Spinal cord (tissue), 10 donors: Measurements from ENCODE around the gene FABP1. TPM values are rescaled to one million over a fixed set of nuclear protein-coding genes. Genes with fewer than 3 reads are reported as not detected.

Experiments used
- DNase-seq, 6 donors: peaks; one replicate each; pipeline versions ENCODE4 v3.0.0 to v3.0.0-alpha.2; 2013 to 2015; ENCODE audit warnings: low spot score in 6 of 6, low read depth in 4 of 6
- H3K27ac ChIP-seq: one replicate; pipeline ENCODE4 v1.5.1; 2013; ENCODE audit warnings: low read depth, low read length, control low read depth
- H3K27me3 ChIP-seq: one replicate; pipeline ENCODE4 v1.6.1; 2013; ENCODE audit warnings: low read length; ENCODE audit not compliant: control insufficient read depth, insufficient read depth
- H3K36me3 ChIP-seq: one replicate; pipeline ENCODE4 v1.6.1; 2013; ENCODE audit warnings: low read length; ENCODE audit not compliant: control insufficient read depth, insufficient read depth
- H3K4me1 ChIP-seq: one replicate; pipeline ENCODE4 v1.6.1; 2013; ENCODE audit warnings: low read length; ENCODE audit not compliant: control insufficient read depth, insufficient read depth
- H3K4me3 ChIP-seq: one replicate; pipeline ENCODE4 v1.5.1; 2013; ENCODE audit warnings: low read depth, low read length, control low read depth
- H3K9me3 ChIP-seq: one replicate; pipeline ENCODE4 v1.6.1; 2013; ENCODE audit warnings: low read length; ENCODE audit not compliant: control insufficient read depth, insufficient read depth
- WGBS: methylation state at CpG from one replicate; pipeline ENCODE4 v1.1.5; 2013; ENCODE audit warnings: missing lambda C conversion rate; ENCODE audit not compliant: insufficient coverage; 5-methylcytosine and 5-hydroxymethylcytosine counted together
- polyA plus RNA-seq, 2 donors: library from polyadenylated mRNA; unstranded; fragments of 120-200 nt; gene quantifications; one replicate each; pipeline ENCODE4 v1.2.1, GENCODE V29; 2013; ENCODE audit not compliant: insufficient read length in 2 of 2
- total RNA-seq, 2 donors: library from RNA; depleted of rRNA in 1 of 2; stranded (reverse); fragments of 120-200 nt in 1 of 2; fragments of >200 nt in 1 of 2; gene quantifications; one replicate each; pipeline versions ENCODE4 v1.2.3 to v1.2.4, GENCODE V29; 2013 to 2014
- donor health status: healthy.

FABP1 gene
- total and polyA plus RNA-seq, 4 donors: 0.39 to 0.80 (median 0.48) TPM; not detected in 1

DNA sequence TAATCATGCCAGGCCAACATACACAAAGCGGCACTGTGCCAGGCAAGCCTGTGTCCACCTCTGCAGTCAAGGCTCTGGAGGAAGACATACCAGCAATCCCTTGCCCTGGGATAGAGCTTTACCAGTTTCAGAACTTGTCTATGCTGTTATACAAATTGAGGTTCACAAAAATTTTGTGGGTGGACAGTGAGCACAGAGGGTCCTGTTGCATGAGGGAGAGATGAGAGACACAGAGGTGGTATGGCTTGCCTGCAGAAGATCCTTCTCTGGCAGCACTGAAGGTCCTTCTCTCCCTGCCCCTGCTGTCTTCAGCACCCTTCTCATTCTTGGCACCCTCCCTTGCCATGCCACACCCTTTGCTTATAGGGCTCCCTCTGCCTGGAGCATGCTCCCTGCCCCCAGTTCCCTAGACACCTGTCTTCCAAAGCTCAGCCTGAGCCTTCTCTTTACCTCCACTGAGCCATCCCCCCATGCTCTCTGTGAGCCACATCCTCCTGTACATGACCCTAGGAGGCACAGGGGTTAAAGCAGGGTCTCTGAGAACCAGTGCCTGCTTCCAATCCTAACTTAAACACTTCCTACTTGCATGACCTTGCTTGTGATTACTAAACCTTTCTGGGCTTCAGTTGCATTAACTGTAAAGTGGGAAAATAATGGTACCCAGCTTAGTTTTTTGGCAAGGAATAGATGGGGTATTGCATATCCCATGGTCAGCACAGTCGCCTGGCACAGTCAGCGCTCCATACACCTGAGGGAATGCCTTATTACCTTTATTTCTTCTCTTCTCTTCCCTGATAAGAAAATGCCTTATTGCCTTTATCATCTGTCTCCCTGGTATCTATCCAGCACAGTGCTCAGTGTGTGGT, 857 bp downstream of the FABP1 start:
- Histone ChIP-seq H3K36me3 (no peaks in the 10 kb centered on the region), H3K4me1 (no peaks in the 10 kb centered on the region), H3K4me3 (no peak overlapping the region), H3K27me3 (no peaks in the 10 kb centered on the region), H3K9me3 (no peaks in the 10 kb centered on the region), H3K27ac (no peak overlapping the region)
- DNase-seq: no peak
- 100% methylated on average over 1 of the region's 3 CpGs for whole genome bisulfite sequencing

DNA sequence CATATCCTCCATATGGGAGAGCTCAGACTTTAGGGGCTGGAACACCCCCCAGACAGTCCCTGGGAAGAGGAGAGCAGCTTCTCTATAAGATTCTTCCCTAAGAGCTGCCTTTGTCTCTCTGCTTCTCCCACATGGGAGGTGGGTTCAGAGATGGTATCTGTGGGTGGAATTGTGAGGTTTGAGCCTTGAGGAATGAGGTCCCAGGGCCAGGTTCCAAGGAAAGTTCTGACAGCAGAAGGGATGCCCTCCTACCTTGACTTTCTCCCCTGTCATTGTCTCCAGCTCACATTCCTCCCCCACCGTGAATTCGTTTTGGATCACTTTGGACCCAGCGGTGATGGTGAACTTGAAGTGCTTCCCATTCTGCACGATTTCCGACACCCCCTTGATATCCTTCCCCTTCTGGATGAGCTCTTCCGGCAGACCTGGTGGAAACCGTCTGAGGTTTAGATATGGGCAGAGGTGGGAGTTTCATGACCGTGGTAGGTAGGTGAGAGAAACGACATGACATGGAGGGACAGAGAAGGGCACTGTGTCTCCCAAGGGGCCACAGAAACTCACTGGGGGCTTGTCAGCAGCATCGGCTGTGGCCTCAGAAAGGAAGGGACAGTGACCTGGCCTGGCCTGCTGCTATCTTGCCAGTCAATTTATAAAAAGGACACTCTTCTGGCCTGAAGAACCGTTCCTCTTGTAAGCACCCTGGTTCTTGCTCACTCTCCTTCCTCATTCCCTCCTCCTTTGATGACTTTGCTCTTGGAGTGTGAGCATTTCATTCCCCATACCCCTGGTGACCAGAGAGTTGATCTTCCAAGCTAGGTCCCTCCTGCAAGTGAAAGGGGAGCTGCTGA, 1.7 kb downstream of the FABP1 start:
- H3K27me3 ChIP-seq: no peaks in the 10 kb centered on the region
- WGBS: 91% methylated on average over 6 of the region's 11 CpGs
- no peaks in the 10 kb centered on the region for H3K4me1 ChIP-seq
- H3K36me3 ChIP-seq: no peaks in the 10 kb centered on the region
- H3K4me3 ChIP-seq: no peak overlapping the region
- no peaks in the 10 kb centered on the region for H3K9me3 ChIP-seq
- no peak for DNase-seq
- no peak overlapping the region for H3K27ac ChIP-seq

DNA sequence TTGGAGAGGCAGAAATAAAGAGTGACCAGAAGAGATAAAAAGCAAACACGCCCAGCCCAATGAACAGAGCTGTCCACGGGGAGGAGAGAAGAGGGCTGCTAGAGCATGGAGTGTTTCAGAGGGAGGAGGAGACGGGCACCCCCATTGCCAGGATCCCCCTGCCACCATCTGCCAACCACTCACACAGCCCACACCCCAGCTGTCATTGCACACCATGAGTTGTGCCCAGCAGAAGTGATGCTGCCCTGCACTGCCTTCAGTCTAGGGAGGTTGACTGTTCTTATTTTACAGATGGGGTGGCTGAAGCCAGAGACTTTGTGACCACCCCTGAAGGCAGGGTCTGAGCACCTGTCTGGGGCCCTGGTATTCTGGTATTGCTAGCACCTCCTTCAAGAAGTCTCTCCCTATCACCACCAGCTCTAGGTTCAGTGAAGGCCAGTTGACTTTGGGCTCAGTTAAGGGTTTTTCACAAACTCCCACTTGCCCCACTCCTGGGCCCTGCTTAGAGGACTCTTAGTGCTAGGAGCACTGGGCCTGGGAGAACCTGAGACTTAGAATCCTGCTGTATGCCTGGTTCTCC, 2.4 kb downstream of the FABP1 start:
- 100% methylated on average over 1 of the region's 3 CpGs for WGBS
- DNase-seq: no peak
- no peaks in the 10 kb centered on the region for H3K9me3 ChIP-seq

DNA sequence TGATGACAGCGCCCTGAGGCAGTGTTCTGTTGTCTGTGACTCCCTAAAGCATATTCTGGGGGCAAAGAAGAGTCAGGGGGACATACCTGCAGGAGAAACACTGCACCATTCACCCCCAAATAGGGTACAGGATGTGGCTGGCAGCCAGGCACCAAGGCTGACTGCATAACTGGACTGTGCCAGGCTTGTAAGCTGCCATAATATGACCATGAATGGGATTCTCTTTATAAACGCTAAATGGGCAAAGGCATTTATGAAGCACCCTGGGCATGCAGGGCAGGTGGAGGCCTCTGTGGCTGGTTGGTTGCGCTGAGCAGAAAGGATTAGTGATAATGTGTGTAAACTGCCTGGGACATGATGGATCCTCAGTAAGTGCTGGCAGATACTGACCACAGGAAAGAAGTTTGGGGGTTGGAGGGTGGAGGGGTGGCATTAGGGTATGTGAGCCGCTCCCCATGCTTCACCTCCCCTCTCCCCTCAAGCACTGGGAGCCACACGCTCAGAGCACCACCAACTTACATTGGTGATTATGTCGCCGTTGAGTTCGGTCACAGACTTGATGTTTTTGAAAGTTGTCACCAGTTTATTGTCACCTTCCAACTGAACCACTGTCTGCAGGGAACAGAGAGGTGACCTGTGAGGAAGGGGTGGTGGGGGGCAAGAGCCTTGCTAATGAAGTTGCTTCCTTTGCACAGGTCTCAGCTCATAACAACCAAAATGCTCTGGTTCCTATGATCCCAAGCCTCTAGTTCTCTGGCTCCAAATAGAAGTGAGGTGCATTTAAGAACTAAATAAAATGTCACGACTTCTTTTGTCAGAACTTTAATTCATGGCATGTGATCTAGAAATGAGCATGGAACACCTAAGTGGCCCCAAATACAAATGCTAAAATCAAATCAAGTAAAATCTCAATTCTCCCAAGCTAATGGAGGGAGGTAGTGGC, 3.6 kb downstream of the FABP1 start:
- no peak for DNase-seq
- Histone ChIP-seq H3K27ac (no peak overlapping the region), H3K27me3 (no peaks in the 10 kb centered on the region), H3K36me3 (no peaks in the 10 kb centered on the region), H3K9me3 (no peaks in the 10 kb centered on the region), H3K4me1 (no peaks in the 10 kb centered on the region), H3K4me3 (no peak overlapping the region)
- WGBS: 88% methylated on average over 3 of the region's 9 CpGs

More for the DNA sequence above, 2.4 kb downstream of the FABP1 start:
- no peak overlapping the region for H3K4me3 ChIP-seq
- H3K4me1 ChIP-seq: no peaks in the 10 kb centered on the region
- no peaks in the 10 kb centered on the region for H3K27me3 ChIP-seq
- H3K27ac ChIP-seq: no peak overlapping the region
- H3K36me3 ChIP-seq: no peaks in the 10 kb centered on the region

DNA sequence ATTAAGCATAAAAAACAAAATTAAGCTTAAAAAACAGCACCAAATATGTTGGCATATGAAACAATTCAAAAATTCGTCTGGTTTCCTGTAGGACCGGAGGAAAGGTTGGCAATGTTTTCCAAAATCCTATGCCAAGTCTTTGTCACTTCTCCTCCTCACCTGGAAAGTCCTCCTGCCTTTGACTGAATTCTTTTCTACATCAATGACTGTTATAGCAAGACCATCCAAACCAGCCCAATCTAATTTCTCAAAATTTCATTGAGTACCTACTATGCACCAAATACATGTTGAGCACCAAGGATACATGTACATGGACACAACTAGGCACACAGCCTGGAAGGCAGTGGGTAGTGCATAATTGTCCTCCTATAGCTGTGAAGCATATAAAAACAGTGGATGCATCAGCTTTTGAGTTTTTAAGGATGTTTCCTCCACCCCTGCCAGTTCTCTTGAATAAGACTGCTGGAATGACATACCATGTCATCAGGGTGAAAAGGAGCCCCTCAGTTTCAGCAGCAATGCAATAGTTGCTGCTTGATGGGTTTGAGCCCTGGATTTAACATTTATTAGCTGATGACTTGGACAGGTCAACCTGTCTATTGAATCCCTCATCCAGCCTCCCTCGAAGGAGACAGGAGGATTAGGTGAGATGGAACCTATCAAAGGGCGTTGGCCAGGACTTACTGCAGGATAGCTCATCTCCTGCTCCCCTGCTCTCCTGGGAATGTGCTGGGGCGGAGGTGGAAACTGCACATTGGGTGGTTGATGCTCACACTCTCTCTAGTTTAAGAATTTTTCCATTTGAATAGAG, 4.5 kb downstream of the FABP1 start:
- Histone ChIP-seq H3K9me3 (no peaks in the 10 kb centered on the region), H3K27me3 (no peaks in the 10 kb centered on the region), H3K4me3 (no peak overlapping the region), H3K4me1 (no peaks in the 10 kb centered on the region), H3K36me3 (no peaks in the 10 kb centered on the region), H3K27ac (no peak overlapping the region)
- no peak for DNase-seq
- 92% methylated on average over 4 of the region's 5 CpGs for WGBS

DNA sequence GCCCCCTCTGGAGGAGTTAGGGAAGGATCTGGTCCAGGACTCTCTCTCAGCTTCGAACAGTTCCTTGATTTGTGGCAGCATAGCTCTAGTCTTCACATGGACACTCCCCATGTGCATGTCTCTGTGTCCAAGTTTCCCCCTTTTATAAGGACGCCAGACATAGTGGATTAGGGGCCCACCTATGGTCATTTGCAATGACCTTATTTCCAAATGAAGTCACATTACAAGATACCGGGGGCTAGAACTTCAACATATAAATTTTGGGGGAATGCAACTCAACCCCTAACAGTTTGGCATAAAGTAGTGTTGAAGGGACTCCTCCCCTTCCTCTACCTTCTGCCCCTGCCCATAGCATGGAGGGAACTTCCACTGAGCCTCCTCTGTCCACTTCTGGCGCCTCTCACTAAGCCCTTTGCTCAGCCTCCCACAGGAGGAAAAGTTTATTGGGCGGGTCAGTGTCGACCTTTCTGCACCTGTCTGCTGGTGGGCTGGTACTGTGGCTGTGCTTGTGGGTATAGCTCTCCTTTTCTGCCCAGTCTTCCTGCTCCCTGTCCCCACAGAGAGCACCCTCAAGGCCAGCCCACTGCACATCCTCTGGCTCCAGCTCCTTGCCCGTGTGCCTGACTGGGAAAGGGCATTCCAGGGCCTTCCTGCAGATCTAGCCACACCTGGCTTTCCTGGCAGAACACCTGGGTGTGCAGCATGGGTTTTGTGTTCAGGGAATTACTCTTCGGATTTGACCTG, 5.5 kb downstream of the FABP1 start:
- H3K4me3 ChIP-seq: no peak overlapping the region
- H3K9me3 ChIP-seq: no peaks in the 10 kb centered on the region
- no peaks in the 10 kb centered on the region for H3K36me3 ChIP-seq
- no peak overlapping the region for H3K27ac ChIP-seq
- H3K4me1 ChIP-seq: no peaks in the 10 kb centered on the region
- no peak for DNase-seq
- WGBS: 97% methylated on average over 3 of the region's 8 CpGs
- no peaks in the 10 kb centered on the region for H3K27me3 ChIP-seq

DNA sequence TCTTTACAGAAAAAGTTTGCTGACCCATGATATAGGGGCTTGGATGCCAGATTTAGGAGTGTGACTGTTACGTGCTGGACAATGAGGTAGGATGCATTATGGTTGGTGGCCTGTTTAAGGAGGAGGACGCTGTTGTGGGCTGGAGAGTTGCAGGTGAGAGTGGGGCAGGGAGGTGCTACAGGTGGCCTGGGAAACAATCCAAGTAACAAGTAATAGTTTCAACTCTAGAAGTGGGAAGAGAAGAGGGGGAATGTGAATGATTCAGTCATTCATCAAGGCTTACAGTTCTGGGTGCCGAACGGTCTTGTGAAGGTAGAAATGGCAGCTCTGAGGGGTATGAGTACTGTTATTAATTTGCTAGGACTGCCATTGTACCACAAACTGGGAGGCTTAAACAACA, 6.2 kb downstream of the FABP1 start:
- no peak for DNase-seq
- no peak overlapping the region for H3K4me3 ChIP-seq
- no peaks in the 10 kb centered on the region for H3K27me3 ChIP-seq
- no peaks in the 10 kb centered on the region for H3K4me1 ChIP-seq
- no peak overlapping the region for H3K27ac ChIP-seq
- H3K36me3 ChIP-seq: no peaks in the 10 kb centered on the region
- WGBS: 86% methylated on average over 4 of the region's 4 CpGs
- no peaks in the 10 kb centered on the region for H3K9me3 ChIP-seq

DNA sequence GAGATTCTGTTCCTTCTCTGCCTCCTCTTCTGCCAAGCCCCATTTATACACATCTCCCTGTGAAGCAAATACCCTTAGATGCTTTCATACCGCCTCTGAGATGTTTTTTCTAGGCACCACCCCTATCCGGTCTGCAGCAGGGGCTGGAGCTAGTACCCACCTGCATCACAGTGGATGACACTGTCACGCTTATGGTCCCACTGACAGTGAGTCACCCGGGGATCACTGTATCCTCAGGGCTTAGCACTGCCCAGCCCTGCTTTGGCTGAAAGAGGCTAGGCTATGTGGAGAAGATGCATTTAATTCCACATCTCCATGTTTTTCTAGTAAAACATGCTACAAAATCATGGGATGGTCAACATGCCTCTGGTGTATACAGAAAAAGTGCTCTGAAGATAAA, 9.9 kb downstream of the FABP1 start:
- no peak for DNase-seq
- 100% methylated on average over 3 of the region's 4 CpGs for WGBS
- H3K27me3 ChIP-seq: no peaks in the 10 kb centered on the region
- no peak overlapping the region for H3K4me3 ChIP-seq
- no peak overlapping the region for H3K27ac ChIP-seq
- no peaks in the 10 kb centered on the region for H3K36me3 ChIP-seq
- no peaks in the 10 kb centered on the region for H3K4me1 ChIP-seq
- no peaks in the 10 kb centered on the region for H3K9me3 ChIP-seq
